WTC11 (cell line): Measurements from ENCODE around the gene SHANK2. TPM values are rescaled to one million over a fixed set of nuclear protein-coding genes. Genes with fewer than 3 reads are reported as not detected.
A peak's percentile ranks its signal among the peaks of the same experiment; 100 is the strongest.

Experiments
- ATAC-seq: fragments of 200-7000 bp; cut with Tn5 transposase; 2 replicates; pipeline ENCODE4 v1.10.0; 2021; ENCODE audit warnings: mild to moderate bottlenecking, moderate library complexity
- CTCF ChIA-PET: fragments of 300-600 bp; sonication (Branson Sonifier 250); formaldehyde crosslinking; loops from one replicate; lab custom pipeline; 2021; ENCODE audit warnings: antibody characterized with exemption; lab: Charles Lee
- POLR2A ChIA-PET: fragments of 350-600 bp; sonication (Branson Sonifier 250); formaldehyde crosslinking; loops from one replicate; lab custom pipeline; 2021; ENCODE audit warnings: antibody characterized with exemption; lab: Charles Lee
- DNase-seq: peaks from one replicate; pipeline ENCODE4 v3.0.0; 2021; ENCODE audit warnings: low spot score
- H3K27ac Mint-ChIP-seq: 2 replicates; pipeline ENCODE4 v1.8.0; 2021; ENCODE audit warnings: mixed read lengths
- H3K27me3 Mint-ChIP-seq: 2 replicates; pipeline ENCODE4 v1.8.0; 2021; ENCODE audit warnings: low read depth, mild to moderate bottlenecking, moderate library complexity, mixed read lengths
- H3K36me3 Mint-ChIP-seq: 2 replicates; pipeline ENCODE4 v1.8.0; 2021; ENCODE audit warnings: mixed read lengths
- H3K4me1 Mint-ChIP-seq: 2 replicates; pipeline ENCODE4 v1.8.0; 2022; ENCODE audit warnings: mixed read lengths
- H3K4me3 Mint-ChIP-seq: 2 replicates; pipeline ENCODE4 v1.8.0; 2021; ENCODE audit warnings: mild to moderate bottlenecking, moderate library complexity, mixed read lengths
- H3K9me3 Mint-ChIP-seq: 2 replicates; pipeline ENCODE4 v1.8.0; 2021; ENCODE audit warnings: mixed read lengths
- CREB1 ChIP-seq: sonication (generic); formaldehyde crosslinking; IDR thresholded peaks from 2 replicates; pipeline ENCODE4 v1.8.0; 2023; ENCODE audit warnings: mild to moderate bottlenecking, missing genetic modification reagents
- FOXK1 ChIP-seq: sonication (generic); formaldehyde crosslinking; IDR thresholded peaks from 2 replicates; pipeline ENCODE4 v1.8.0; 2022; ENCODE audit warnings: mild to moderate bottlenecking, moderate library complexity, missing genetic modification reagents
- GTF2I ChIP-seq: fragments of 250-450 bp; sonication (Bioruptor Pico); conservative IDR thresholded peaks from 2 replicates; pipeline ENCODE4 v1.4.0; 2021; ENCODE audit warnings: mild to moderate bottlenecking
- HMGXB4 ChIP-seq: sonication (generic); formaldehyde crosslinking; IDR thresholded peaks from 2 replicates; pipeline ENCODE4 v1.8.1; 2023; ENCODE audit warnings: mild to moderate bottlenecking, moderate library complexity, missing genetic modification reagents
- MXD4 ChIP-seq: fragments of 250-450 bp; sonication (Bioruptor Pico); IDR thresholded peaks from 2 replicates; pipeline ENCODE4 v1.8.0; 2021; ENCODE audit warnings: mild to moderate bottlenecking, moderate library complexity, borderline replicate concordance
- MYBL2 ChIP-seq: sonication (generic); formaldehyde crosslinking; IDR thresholded peaks from 2 replicates; pipeline ENCODE4 v1.8.1; 2023; ENCODE audit warnings: mild to moderate bottlenecking, moderate library complexity, missing genetic modification reagents
- NFYB ChIP-seq: sonication (generic); formaldehyde crosslinking; conservative IDR thresholded peaks from 2 replicates; pipeline ENCODE4 v1.8.0; 2022; ENCODE audit warnings: low read depth, missing genetic modification reagents
- PRDM15 ChIP-seq: sonication (generic); formaldehyde crosslinking; IDR thresholded peaks from 2 replicates; pipeline ENCODE4 v1.8.0; 2022; ENCODE audit warnings: missing genetic modification reagents
- PRRX2 ChIP-seq: fragments of 250-450 bp; sonication (Bioruptor Pico); IDR thresholded peaks from 2 replicates; pipeline ENCODE4 v1.8.0; 2021; ENCODE audit warnings: mild to moderate bottlenecking
- RELA ChIP-seq: sonication (generic); formaldehyde crosslinking; IDR thresholded peaks from 2 replicates; pipeline ENCODE4 v1.8.1; 2022; ENCODE audit warnings: missing genetic modification reagents, mild to moderate bottlenecking, borderline replicate concordance
- RORB ChIP-seq: fragments of 250-450 bp; sonication (Bioruptor Pico); IDR thresholded peaks from 2 replicates; pipeline ENCODE4 v1.9.0; 2021; ENCODE audit warnings: mild to moderate bottlenecking
- STAT6 ChIP-seq: sonication (generic); formaldehyde crosslinking; conservative IDR thresholded peaks from 2 replicates; pipeline ENCODE4 v1.8.1; 2023; ENCODE audit warnings: mild to moderate bottlenecking, low read depth, missing genetic modification reagents, moderate library complexity
- ZBTB21 ChIP-seq: sonication (generic); formaldehyde crosslinking; IDR thresholded peaks from 2 replicates; pipeline ENCODE4 v1.8.1; 2023; ENCODE audit warnings: mild to moderate bottlenecking, missing genetic modification reagents, borderline replicate concordance
- ZNF121 ChIP-seq: sonication (generic); formaldehyde crosslinking; IDR thresholded peaks from 2 replicates; pipeline ENCODE4 v1.8.0; 2023; ENCODE audit warnings: missing genetic modification reagents
- ZNF532 ChIP-seq: fragments of 250-450 bp; sonication (Bioruptor Pico); IDR thresholded peaks from 2 replicates; pipeline ENCODE4 v1.9.0; 2021; ENCODE audit warnings: mild to moderate bottlenecking, borderline replicate concordance
- total RNA-seq: library from RNA; stranded (reverse); gene quantifications from 3 replicates; pipeline ENCODE4 v1.2.3, GENCODE V29; 2021
- TF ChIP-seq, protein P1 (sequence below): fragments of 250-450 bp; sonication (Bioruptor Pico); IDR thresholded peaks from 2 replicates; pipeline ENCODE4 v1.9.0; 2021; ENCODE audit warnings: mild to moderate bottlenecking
- TF ChIP-seq, protein P2 (sequence below): sonication (generic); formaldehyde crosslinking; IDR thresholded peaks from 2 replicates; pipeline ENCODE4 v1.8.1; 2022; ENCODE audit warnings: low read depth, missing genetic modification reagents, borderline replicate concordance

Gene SHANK2
- total RNA-seq, 1 experiment from 2014 or later, result 64.8 TPM

GRCh38 chr11:71236836-71237475 is 15.4 kb downstream of the SHANK2 start:
- ATAC-seq (no peak), DNase-seq (no peak)
- Mint-ChIP-seq H3K27me3 (no peaks in the 10 kb centered on the region), H3K9me3 (no peaks in the 10 kb centered on the region), H3K36me3 (peaks cover 21% of the 10 kb centered on the region), H3K27ac (no peak overlapping the region), H3K4me1 (peaks cover 54% of the 10 kb centered on the region), H3K4me3 (no peak overlapping the region)
- CTCF ChIA-PET, result interaction anchor here (1.5 to 2.3 kb wide), 2 partner anchors 10 to 116 kb away, joined by 4 to 7 read pairs; no protein-coding TSS in a partner anchor
- TF ChIP-seq RORB (CRISPR knock-in tag), result no peak
- no peak for TF ChIP-seq MYBL2 (CRISPR knock-in tag)
- TF ChIP-seq GTF2I (CRISPR knock-in tag), result no peak
- POLR2A ChIA-PET, result no interaction called here

DNA sequence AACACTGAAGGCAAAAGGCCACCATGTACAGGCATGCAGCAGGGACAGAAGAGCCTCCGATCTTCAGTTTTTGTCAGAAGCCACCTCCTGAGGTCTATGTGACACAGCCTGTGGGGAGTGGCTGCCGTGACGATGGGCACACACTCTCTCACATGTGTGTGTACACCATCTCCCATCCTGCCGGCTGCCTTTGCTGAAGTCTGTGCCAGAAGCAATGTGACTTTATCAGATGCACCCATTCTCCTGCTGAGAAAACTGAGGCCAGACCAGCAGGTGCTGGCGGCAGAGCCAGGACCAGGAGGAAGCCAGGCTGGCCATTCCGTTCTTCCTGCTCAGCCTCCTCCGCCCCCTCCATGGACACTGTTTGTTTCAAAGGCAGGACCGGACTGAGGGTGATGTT is 16.7 kb downstream of the SHANK2 start:
- peaks cover 49% of the 10 kb centered on the region for H3K4me1 Mint-ChIP-seq
- no peak overlapping the region for H3K4me3 Mint-ChIP-seq
- no peaks in the 10 kb centered on the region for H3K9me3 Mint-ChIP-seq
- peaks cover 16% of the 10 kb centered on the region for H3K36me3 Mint-ChIP-seq
- peak overlapping the region; percentile 57; the same call in 1 of the 2 replicates for H3K27ac Mint-ChIP-seq
- H3K27me3 Mint-ChIP-seq, result no peaks in the 10 kb centered on the region
- ChIA-PET POLR2A (no interaction called here), CTCF (interaction anchor here (0.6 to 2.3 kb wide), 3 partner anchors 11 to 1681 kb away, joined by 3 to 7 read pairs (median 4); no protein-coding TSS in a partner anchor)
- no peak for ATAC-seq
- DNase-seq, result peak; percentile 1
- TF ChIP-seq CREB1 (CRISPR knock-in tag), result no peak
- TF ChIP-seq ZBTB21 (CRISPR knock-in tag), result no peak
- TF ChIP-seq, protein P1, sequence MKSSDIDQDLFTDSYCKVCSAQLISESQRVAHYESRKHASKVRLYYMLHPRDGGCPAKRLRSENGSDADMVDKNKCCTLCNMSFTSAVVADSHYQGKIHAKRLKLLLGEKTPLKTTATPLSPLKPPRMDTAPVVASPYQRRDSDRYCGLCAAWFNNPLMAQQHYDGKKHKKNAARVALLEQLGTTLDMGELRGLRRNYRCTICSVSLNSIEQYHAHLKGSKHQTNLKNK (CRISPR knock-in tag), result no peak
- TF ChIP-seq, protein P2, sequence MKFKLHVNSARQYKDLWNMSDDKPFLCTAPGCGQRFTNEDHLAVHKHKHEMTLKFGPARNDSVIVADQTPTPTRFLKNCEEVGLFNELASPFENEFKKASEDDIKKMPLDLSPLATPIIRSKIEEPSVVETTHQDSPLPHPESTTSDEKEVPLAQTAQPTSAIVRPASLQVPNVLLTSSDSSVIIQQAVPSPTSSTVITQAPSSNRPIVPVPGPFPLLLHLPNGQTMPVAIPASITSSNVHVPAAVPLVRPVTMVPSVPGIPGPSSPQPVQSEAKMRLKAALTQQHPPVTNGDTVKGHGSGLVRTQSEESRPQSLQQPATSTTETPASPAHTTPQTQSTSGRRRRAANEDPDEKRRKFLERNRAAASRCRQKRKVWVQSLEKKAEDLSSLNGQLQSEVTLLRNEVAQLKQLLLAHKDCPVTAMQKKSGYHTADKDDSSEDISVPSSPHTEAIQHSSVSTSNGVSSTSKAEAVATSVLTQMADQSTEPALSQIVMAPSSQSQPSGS (CRISPR knock-in tag), result no peak
- TF ChIP-seq HMGXB4 (CRISPR knock-in tag), result no peak
- TF ChIP-seq ZNF121 (CRISPR knock-in tag), result no peak
- TF ChIP-seq NFYB (CRISPR knock-in tag), result no peak
- TF ChIP-seq ZNF532 (CRISPR knock-in tag), result no peak
- no peak for TF ChIP-seq RELA (CRISPR knock-in tag)
- TF ChIP-seq STAT6, result no peak
- TF ChIP-seq FOXK1 (CRISPR knock-in tag), result no peak
- no peak for TF ChIP-seq PRDM15 (CRISPR knock-in tag)
- TF ChIP-seq MXD4 (CRISPR knock-in tag), result no peak
- no peak for TF ChIP-seq PRRX2
